Activated naive CD4-positive, alpha-beta T cell treated with anti-CD3 and anti-CD28 coated beads for 36 hours (primary cell): Measurements from ENCODE around the gene JUND. TPM values are rescaled to one million over a fixed set of nuclear protein-coding genes. Genes with fewer than 3 reads are reported as not detected.
A peak's percentile ranks its signal among the peaks of the same experiment; 100 is the strongest.

ENCODE experiments used
- CTCF ChIA-PET: fragments of 350-600 bp; sonication (Branson Sonifier 250); formaldehyde crosslinking; loops from one replicate; lab custom pipeline; 2021; ENCODE audit warnings: antibody characterized with exemption; lab: Charles Lee
- DNase-seq: peaks from one replicate; pipeline ENCODE4 v3.0.0-alpha.2; 2020
- H3K27ac Mint-ChIP-seq: one replicate; pipeline ENCODE4 v1.8.0; 2021; ENCODE audit warnings: mild to moderate bottlenecking, mixed read lengths
- H3K27me3 Mint-ChIP-seq: one replicate; pipeline ENCODE4 v1.8.0; 2021; ENCODE audit warnings: low read depth, mixed read lengths
- H3K36me3 Mint-ChIP-seq: one replicate; pipeline ENCODE4 v1.8.0; 2021; ENCODE audit warnings: low read depth, mixed read lengths
- H3K4me1 Mint-ChIP-seq: one replicate; pipeline ENCODE4 v1.8.0; 2021; ENCODE audit warnings: low read depth, mixed read lengths
- H3K4me3 Mint-ChIP-seq: one replicate; pipeline ENCODE4 v1.8.0; 2021; ENCODE audit warnings: mild to moderate bottlenecking, moderate library complexity, mixed read lengths
- H3K9me3 Mint-ChIP-seq: one replicate; pipeline ENCODE4 v1.8.0; 2021; ENCODE audit warnings: mixed read lengths
- intact Hi-C: fragments of 100-400 bp; cut with micrococcal nuclease; formaldehyde crosslinking; loops from one replicate; pipeline ENCODE4 v1.15.1; 2023
- total RNA-seq, 2 experiments: library from RNA; stranded (reverse); gene quantifications; one replicate each; pipeline ENCODE4 v1.2.3, GENCODE V29; 2021

Gene JUND
- total RNA-seq, 2 experiments from 2014 or later = 87.9 to 105 TPM

DNA sequence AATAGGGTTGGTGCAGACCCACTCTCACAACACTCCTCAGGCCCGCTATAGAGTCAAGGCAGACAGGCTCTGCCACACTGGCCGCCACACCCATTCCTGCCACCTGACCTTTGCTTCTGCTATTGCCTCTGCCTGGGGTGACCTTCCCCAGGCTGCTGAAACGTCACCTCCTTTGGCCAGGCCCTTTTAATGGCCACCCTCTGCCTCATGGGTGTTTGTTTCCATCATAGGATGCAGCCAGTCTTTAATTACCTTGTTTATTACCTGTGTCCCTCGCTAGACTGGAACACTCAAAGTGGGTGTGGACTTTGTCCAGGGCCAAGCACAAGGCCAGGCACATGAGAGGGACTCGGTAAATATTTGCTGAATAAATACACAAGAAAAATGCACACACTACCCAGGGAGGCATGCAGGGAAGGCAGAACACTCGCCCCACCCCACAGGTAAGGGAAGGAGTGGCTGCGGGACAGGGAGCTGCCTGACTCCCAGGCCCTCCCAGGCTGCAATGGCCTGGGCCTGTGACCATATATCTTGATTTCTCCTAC lies 38.2 kb upstream of the JUND start:
- no peaks in the 10 kb centered on the region for H3K9me3 Mint-ChIP-seq
- CTCF ChIA-PET = interaction anchor here (0.6 to 4.8 kb wide), 7 partner anchors 9 to 47 kb away, joined by 4 to 151 read pairs (median 12); partner anchors contain the start of gene JUND
- H3K27ac Mint-ChIP-seq = peak overlapping the region; percentile 98
- peaks cover 46% of the 10 kb centered on the region for H3K36me3 Mint-ChIP-seq
- H3K4me3 Mint-ChIP-seq = peak overlapping the region; percentile 42
- H3K27me3 Mint-ChIP-seq = no peaks in the 10 kb centered on the region
- peaks cover 63% of the 10 kb centered on the region for H3K4me1 Mint-ChIP-seq
- intact Hi-C loops = no loop called here
- no peak for DNase-seq

GRCh38 chr19:18317961-18318800 lies 36.8 kb upstream of the JUND start:
- Mint-ChIP-seq H3K27ac (peak overlapping the region; percentile 98), H3K4me1 (peaks cover 56% of the 10 kb centered on the region), H3K36me3 (peaks cover 53% of the 10 kb centered on the region), H3K9me3 (no peaks in the 10 kb centered on the region), H3K27me3 (no peaks in the 10 kb centered on the region), H3K4me3 (peak overlapping the region; percentile 64)
- CTCF ChIA-PET = interaction anchor here (1.0 to 4.8 kb wide), 6 partner anchors 10 to 46 kb away, joined by 3 to 60 read pairs (median 10); partner anchors contain the start of gene JUND
- intact Hi-C loops = loop anchor here (1.0 kb wide), 2 partner anchors 14 to 28 kb away; no protein-coding TSS in a partner anchor
- DNase-seq = peak; percentile 62

DNA sequence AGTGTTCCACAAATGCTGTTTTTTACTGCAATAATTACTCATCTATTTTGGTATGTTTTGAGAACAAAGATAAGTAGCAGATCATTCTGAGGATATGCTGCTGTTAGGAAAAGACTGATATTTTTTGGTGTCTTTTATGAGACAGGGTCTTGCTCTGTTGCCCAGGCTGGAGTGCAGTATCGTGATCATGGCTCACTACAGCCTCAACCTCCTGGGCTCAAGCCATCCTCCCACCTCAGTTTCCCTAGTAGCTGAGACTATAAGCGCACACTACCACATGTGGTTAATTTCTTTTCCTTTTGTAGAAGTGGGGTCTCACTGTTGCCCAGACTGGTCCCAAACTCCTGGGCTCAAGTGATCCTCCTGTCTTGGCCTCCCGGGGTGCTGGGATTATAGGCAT lies 32.0 kb upstream of the JUND start:
- peaks cover 27% of the 10 kb centered on the region for H3K36me3 Mint-ChIP-seq
- intact Hi-C loops = no loop called here
- no peaks in the 10 kb centered on the region for H3K27me3 Mint-ChIP-seq
- H3K9me3 Mint-ChIP-seq = no peaks in the 10 kb centered on the region
- H3K4me1 Mint-ChIP-seq = peaks cover 27% of the 10 kb centered on the region
- CTCF ChIA-PET = interaction anchor here (2.5 kb wide), 1 partner anchor 34 kb away, joined by 13 read pairs; no protein-coding TSS in a partner anchor
- no peak overlapping the region for H3K4me3 Mint-ChIP-seq
- H3K27ac Mint-ChIP-seq = no peak overlapping the region
- no peak for DNase-seq

DNA sequence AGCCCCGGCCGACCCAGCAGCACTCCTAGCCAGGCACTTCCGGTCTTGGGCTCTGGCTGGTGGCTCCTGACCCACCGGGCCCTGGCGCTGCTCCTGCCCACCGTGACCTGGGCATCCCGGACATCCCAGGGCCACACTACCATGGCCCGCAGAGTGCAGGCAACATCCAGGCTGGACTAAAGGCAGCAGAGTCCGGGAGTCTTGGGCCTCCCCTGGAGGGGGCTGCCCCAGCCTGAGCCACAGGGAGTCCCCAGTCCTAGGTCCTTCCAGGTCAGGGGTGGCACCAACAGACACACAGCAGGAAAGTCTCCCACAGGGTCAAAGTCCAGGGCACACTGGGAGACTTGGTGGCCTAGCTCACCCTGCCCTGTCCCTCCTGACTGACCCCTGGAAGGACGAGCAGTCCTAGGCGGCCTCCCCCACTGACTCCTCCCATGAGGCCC lies 30.7 kb upstream of the JUND start:
- no peak for DNase-seq
- Mint-ChIP-seq H3K4me1 (peaks cover 21% of the 10 kb centered on the region), H3K36me3 (peaks cover 33% of the 10 kb centered on the region), H3K27me3 (no peaks in the 10 kb centered on the region), H3K4me3 (no peak overlapping the region), H3K9me3 (no peaks in the 10 kb centered on the region), H3K27ac (no peak overlapping the region)
- intact Hi-C loops = no loop called here
- CTCF ChIA-PET = interaction anchor here (2.3 to 2.5 kb wide), 2 partner anchors 9 to 33 kb away, joined by 8 to 13 read pairs; no protein-coding TSS in a partner anchor

DNA sequence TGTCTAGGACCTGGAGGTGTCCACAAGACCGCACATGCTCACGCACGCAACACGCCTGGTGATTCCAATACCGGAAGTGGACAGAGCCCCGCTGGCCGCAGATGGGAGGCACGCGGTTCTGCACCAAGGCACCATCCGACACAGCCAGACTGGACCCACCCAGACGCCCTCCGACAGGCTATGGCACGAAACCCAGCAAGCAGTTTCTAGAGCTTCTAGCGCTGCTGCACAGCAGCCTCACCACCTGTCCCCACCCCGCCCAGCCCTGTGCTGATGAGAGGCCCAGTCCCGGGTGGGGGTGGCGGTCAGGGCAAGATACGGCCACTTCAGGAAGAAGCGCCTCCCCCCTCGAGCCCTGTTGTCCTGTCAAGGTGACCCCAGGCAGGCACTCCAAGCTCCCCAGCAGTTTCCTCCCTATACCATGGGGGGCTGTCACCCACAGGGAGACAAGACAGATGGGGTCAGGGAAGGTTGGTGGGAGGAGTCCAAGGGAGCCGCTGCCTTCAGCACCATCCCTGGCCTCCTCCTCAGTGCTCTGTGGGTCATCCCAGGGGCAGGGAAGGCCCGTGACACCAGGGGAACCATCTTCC lies 30.2 kb upstream of the JUND start:
- H3K36me3 Mint-ChIP-seq = peaks cover 38% of the 10 kb centered on the region
- H3K27me3 Mint-ChIP-seq = no peaks in the 10 kb centered on the region
- CTCF ChIA-PET = interaction anchor here (2.3 kb wide), 1 partner anchor 9 kb away, joined by 8 read pairs; no protein-coding TSS in a partner anchor
- no peak overlapping the region for H3K4me3 Mint-ChIP-seq
- no peak for DNase-seq
- peaks cover 27% of the 10 kb centered on the region for H3K4me1 Mint-ChIP-seq
- no peaks in the 10 kb centered on the region for H3K9me3 Mint-ChIP-seq
- H3K27ac Mint-ChIP-seq = no peak overlapping the region
- intact Hi-C loops = no loop called here

- peaks cover 37% of the 10 kb centered on the region for H3K36me3 Mint-ChIP-seq
- no peak for DNase-seq
- no peaks in the 10 kb centered on the region for H3K27me3 Mint-ChIP-seq
- CTCF ChIA-PET = interaction anchor here (2.3 kb wide), 1 partner anchor 10 kb away, joined by 8 read pairs; no protein-coding TSS in a partner anchor
- peaks cover 31% of the 10 kb centered on the region for H3K4me1 Mint-ChIP-seq
- intact Hi-C loops = no loop called here
- no peaks in the 10 kb centered on the region for H3K9me3 Mint-ChIP-seq
- peak overlapping the region; percentile 53 for H3K27ac Mint-ChIP-seq
- no peak overlapping the region for H3K4me3 Mint-ChIP-seq
These were observed 29.5 kb upstream of the JUND start for GRCh38 chr19:18310966-18311365.

- peaks cover 34% of the 10 kb centered on the region for H3K4me1 Mint-ChIP-seq
- DNase-seq = no peak
- CTCF ChIA-PET = interaction anchor here (0.6 to 2.3 kb wide), 2 partner anchors 11 to 34 kb away, joined by 3 to 8 read pairs; no protein-coding TSS in a partner anchor
- peak overlapping the region; percentile 53 for H3K27ac Mint-ChIP-seq
- H3K36me3 Mint-ChIP-seq = peaks cover 34% of the 10 kb centered on the region
- H3K27me3 Mint-ChIP-seq = no peaks in the 10 kb centered on the region
- H3K4me3 Mint-ChIP-seq = no peak overlapping the region
- intact Hi-C loops = no loop called here
- H3K9me3 Mint-ChIP-seq = no peaks in the 10 kb centered on the region
These were observed 28.9 kb upstream of the JUND start for GRCh38 chr19:18310118-18310909.

DNA sequence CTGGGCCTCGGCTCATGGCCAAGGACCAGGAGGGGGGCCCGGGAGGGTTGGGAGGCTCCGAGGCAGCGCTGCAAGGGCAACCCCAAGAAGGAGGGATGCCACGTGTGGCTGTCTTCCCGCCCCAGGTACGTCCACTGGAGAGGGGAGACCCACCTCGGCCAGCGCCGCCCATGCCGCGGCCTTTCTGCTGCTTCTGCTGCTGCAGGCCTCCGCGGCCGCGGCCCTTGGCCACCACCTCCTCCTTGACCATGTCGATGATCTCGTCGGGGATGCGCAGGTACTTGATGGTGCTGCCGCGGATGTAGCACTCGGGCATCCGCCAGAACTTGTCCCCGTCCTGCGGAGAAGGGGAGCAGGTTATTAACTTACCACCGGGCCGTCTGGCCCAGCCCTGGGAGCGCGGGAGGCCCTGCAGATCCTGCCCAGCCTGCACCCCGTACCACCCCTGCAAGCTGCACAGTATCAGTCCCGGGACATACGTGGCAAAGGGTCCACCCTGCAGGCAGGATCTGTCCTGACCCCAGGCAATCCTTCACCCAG lies 28.2 kb upstream of the JUND start:
- intact Hi-C loops = no loop called here
- peaks cover 28% of the 10 kb centered on the region for H3K36me3 Mint-ChIP-seq
- no peaks in the 10 kb centered on the region for H3K27me3 Mint-ChIP-seq
- CTCF ChIA-PET = interaction anchor here (0.6 to 2.3 kb wide), 3 partner anchors 11 to 34 kb away, joined by 3 to 8 read pairs (median 6); no protein-coding TSS in a partner anchor
- H3K4me1 Mint-ChIP-seq = peaks cover 40% of the 10 kb centered on the region
- H3K4me3 Mint-ChIP-seq = no peak overlapping the region
- H3K9me3 Mint-ChIP-seq = no peaks in the 10 kb centered on the region
- no peak overlapping the region for H3K27ac Mint-ChIP-seq
- no peak for DNase-seq

GRCh38 chr19:18308948-18309325 lies 27.5 kb upstream of the JUND start:
- H3K9me3 Mint-ChIP-seq = no peaks in the 10 kb centered on the region
- no peak for DNase-seq
- no peaks in the 10 kb centered on the region for H3K27me3 Mint-ChIP-seq
- peaks cover 23% of the 10 kb centered on the region for H3K36me3 Mint-ChIP-seq
- CTCF ChIA-PET = interaction anchor here (0.7 to 1.9 kb wide), 2 partner anchors 13 to 30 kb away, joined by 3 to 6 read pairs; no protein-coding TSS in a partner anchor
- intact Hi-C loops = no loop called here
- no peak overlapping the region for H3K27ac Mint-ChIP-seq
- H3K4me1 Mint-ChIP-seq = peaks cover 38% of the 10 kb centered on the region
- H3K4me3 Mint-ChIP-seq = no peak overlapping the region

DNA sequence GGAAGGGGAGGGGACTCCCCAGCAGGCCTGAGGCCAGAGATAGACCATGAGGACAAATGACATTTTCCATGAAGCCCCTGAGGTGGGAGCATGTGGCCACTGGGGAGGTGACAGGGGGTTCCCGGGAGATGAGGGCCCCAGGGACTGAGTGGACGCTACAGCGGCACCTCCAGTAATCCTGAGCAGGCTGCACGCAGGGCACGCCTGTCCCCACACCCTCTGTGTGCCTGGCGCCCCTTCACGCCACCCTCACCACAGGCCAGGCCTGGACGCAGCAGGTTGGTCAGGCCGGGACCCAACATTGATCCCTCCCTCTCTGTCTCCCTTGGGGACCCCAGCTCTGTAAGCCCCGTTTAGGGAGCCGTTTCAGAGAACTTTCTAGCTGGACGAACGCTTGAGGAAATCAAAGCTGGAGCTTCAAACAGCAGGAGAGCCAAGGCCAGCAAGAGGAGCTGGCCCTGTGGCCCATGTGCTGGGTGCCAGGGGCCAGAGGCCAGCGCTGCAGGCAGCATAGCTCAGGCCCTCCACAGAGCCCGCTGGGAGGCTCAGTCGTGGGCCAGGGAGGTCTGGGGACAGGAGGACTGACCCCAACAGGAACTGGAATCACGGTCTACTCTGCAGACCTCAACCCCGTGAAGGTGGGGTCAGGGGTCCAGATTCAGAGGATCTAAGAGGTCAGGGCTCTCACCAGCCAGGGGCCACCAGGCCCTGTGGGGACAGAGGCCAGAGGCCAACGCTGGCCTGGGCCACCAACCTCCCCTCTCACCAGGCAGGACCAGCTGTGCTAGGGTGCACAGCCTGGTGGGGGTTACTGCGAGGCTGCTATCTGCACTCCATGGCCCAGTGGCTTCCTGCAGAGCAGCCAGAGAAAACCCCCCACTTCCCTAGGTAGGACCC lies 26.9 kb upstream of the JUND start:
- Mint-ChIP-seq H3K27ac (no peak overlapping the region), H3K9me3 (no peaks in the 10 kb centered on the region), H3K4me1 (peaks cover 42% of the 10 kb centered on the region), H3K27me3 (no peaks in the 10 kb centered on the region), H3K36me3 (peaks cover 21% of the 10 kb centered on the region), H3K4me3 (no peak overlapping the region)
- no peak for DNase-seq
- intact Hi-C loops = no loop called here
- CTCF ChIA-PET = interaction anchor here (0.7 to 1.9 kb wide), 3 partner anchors 14 to 30 kb away, joined by 3 to 6 read pairs (median 4); no protein-coding TSS in a partner anchor
